Bronchial epithelial cell (primary cell): Measurements from ENCODE around the gene STAT3. TPM values are rescaled to one million over a fixed set of nuclear protein-coding genes. Genes with fewer than 3 reads are reported as not detected.
A peak's percentile ranks its signal among the peaks of the same experiment; 100 is the strongest.
"Not testable (repeated sequence)": the region's sequence is repeated elsewhere in the genome, so short reads cannot be mapped to it uniquely, and the experiment has no call there.

ENCODE experiments used
- DNase-seq: peaks from one replicate; pipeline ENCODE4 v3.0.0-alpha.2; 2010; ENCODE audit warnings: low read depth
- FAIRE-seq: peaks from 2 replicates; lab custom pipeline; 2011; peaks lifted over from hg19 to GRCh38; lab: Jason Lieb, UNC
- H3K27me3 ChIP-seq: 2 replicates; pipeline ENCODE4 v1.5.1; 2011; ENCODE audit warnings: low read length; ENCODE audit not compliant: control insufficient read depth, insufficient read depth
- H3K36me3 ChIP-seq: 2 replicates; pipeline ENCODE4 v1.5.1; 2011; ENCODE audit warnings: low read length; ENCODE audit not compliant: control insufficient read depth, insufficient read depth
- H3K4me3 ChIP-seq: 2 replicates; pipeline ENCODE4 v1.5.1; 2011; ENCODE audit warnings: mild to moderate bottlenecking, low read depth, low read length, control low read depth
- CTCF ChIP-seq: IDR thresholded peaks from 2 replicates; pipeline ENCODE4 v1.5.1; 2011; ENCODE audit warnings: mild to moderate bottlenecking, moderate library complexity, low read length, control low read depth, inconsistent platforms; ENCODE audit not compliant: insufficient read depth, severe bottlenecking
- total RNA-seq: library from RNA; depleted of rRNA; stranded (reverse); fragments of >200 nt; gene quantifications from 2 replicates; pipeline ENCODE4 v1.2.1, GENCODE V29; 2014

The STAT3 gene
- total RNA-seq, 1 donor from 2014 or later: 40.0 TPM

DNA sequence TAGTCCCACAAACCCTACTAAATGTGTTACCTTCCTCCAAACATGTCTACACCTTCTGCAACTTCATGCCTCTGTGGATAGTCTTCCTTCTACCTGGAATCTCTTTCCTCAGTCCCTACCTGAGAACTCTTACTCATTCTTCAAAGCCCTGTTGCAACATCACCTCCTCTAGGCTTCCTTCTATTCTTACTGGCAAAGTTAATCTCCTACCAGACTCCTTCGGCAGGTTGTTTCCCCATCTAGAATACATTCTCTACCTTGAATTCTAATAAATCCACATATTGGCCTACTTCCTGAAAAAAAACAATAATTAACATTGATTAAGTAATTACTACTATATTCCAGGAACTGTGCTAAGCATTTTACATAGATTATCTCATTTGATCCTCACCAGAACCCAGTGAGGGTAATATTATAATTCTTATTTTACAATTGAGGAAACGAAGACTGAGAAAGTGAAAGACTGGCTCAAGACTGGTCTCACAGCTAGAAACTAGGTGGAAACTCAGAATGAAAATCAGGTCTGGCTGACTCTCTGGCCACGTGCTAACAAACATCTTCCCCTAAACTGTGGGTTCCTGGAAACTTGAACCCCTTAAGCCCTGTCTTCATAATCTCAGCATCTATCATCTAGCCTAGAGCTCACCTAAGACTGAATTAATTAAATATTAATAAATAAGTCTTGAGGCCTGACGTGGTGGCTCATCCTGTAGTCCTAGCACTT, 4.6 kb upstream of the STAT3 start:
- TF ChIP-seq CTCF: no peak
- FAIRE-seq: no peak
- Histone ChIP-seq H3K27me3 (no peaks in the 10 kb centered on the region), H3K4me3 (no peak overlapping the region), H3K36me3 (no peaks in the 10 kb centered on the region)
- peak; percentile 58 for DNase-seq

DNA sequence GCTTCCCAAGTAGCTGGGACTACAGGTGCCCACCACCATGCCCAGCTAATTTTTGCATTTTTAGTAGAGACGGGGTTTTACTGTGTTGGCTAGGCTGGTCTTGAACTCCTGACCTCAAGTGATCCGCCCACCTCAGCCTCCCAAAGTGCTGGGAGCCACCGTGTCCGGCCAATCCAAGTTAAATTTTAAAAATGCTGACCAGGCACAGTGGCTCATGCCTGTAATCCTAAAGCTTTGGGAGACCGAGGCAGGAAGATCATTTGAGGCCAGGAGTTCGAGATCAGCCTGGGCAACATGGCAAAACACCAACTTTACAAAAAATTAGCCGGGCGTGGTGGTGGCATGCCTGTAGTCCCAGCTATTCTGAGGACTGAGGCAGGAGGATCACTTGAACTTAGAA, 3.2 kb upstream of the STAT3 start:
- not testable (repeated sequence) for FAIRE-seq, H3K27me3 ChIP-seq, DNase-seq, H3K36me3 ChIP-seq, H3K4me3 ChIP-seq

DNA sequence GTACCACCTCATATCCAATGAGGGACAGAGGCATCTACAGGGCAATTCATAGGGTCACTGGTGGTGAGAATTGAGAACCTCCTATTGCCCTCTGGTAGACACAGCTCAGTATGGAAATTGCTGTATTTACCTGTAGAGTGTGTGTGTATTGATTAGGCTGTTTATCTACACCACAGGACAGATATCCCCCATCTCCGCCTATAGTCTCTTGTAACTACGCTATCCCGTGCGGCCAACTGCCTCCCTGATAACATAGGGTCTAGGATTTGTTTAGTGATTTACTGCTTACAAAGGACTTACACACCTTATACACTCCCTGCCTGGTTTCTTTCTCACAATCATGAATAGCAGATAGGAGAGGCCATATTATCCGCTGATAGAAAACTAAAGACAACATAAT, 1.7 kb upstream of the STAT3 start:
- FAIRE-seq: no peak
- DNase-seq: no peak
- peaks cover 2% of the 10 kb centered on the region for H3K36me3 ChIP-seq
- no peaks in the 10 kb centered on the region for H3K27me3 ChIP-seq
- no peak overlapping the region for H3K4me3 ChIP-seq
- TF ChIP-seq CTCF: no peak

GRCh38 chr17:42389135-42389417, 834 bp upstream of the STAT3 start:
- FAIRE-seq: no peak

GRCh38 chr17:42387661-42388380, 421 bp downstream of the STAT3 start:
- TF ChIP-seq CTCF: no peak
- peak; percentile 69 for DNase-seq
- Histone ChIP-seq H3K27me3 (no peaks in the 10 kb centered on the region), H3K36me3 (peaks cover 2% of the 10 kb centered on the region), H3K4me3 (peak overlapping the region; percentile 72)
- no peak for FAIRE-seq

More at GRCh38 chr17:42389135-42389417, 834 bp upstream of the STAT3 start:
- no peak for DNase-seq
- H3K4me3 ChIP-seq: peak overlapping the region; percentile 40
- H3K27me3 ChIP-seq: no peaks in the 10 kb centered on the region
- no peak for TF ChIP-seq CTCF
- H3K36me3 ChIP-seq: peaks cover 2% of the 10 kb centered on the region

DNA sequence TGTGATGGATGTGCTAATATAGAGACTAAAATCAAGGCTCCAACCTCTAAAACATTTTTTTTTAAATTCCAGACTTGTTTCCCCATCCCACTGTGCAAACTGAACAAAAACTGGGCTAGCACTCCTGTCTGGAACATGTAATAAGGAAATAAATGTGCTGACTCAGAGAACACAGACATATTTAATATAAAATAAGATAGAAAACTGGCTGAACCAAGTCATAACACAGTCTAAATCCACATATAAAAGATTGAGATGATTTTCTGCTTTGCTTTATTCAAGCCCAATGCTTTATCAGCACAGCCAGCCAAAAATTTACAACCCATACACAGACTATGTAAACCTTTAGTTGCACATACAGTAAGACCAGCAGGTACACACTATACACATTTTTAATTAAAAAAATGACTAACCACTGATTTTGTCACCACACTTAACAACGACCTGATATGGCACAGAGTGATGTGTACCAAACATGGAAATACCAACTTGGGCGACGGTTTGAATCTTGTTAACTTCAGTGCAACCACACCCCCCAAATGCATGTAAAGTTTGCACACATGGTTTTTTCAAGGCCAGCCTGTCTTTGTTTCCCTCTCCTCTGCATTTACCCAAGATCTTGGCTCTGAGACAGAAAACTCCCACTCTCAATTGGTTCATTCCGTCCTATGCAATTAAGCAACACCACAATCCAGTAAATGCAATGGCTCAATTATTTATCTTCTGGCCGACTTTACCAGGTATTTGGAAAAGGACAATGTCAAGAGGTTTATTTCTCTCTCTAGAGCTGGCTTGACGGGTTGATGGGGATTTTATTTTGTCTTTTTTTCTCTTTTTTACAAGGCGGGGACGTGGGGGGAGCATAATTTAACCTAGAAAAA, 1.2 kb downstream of the STAT3 start:
- H3K4me3 ChIP-seq: peak overlapping the region; percentile 72
- H3K36me3 ChIP-seq: peaks cover 2% of the 10 kb centered on the region
- no peak for TF ChIP-seq CTCF
- H3K27me3 ChIP-seq: no peaks in the 10 kb centered on the region
- FAIRE-seq: no peak
- DNase-seq: peak; percentile 68
